Adipocyte (in vitro differentiated cells): ENCODE results near the gene MTRR.

Experiments used
- DNase-seq: peaks from one replicate; pipeline ENCODE4 v3.0.0-alpha.2; 2015; ENCODE audit warnings: low read depth
- H3K27me3 ChIP-seq: replicated peaks from 2 replicates; pipeline ENCODE4 v1.7.0; 2013; ENCODE audit warnings: mild to moderate bottlenecking, low read length, moderate library complexity; ENCODE audit not compliant: control insufficient read depth, insufficient read depth
- H3K36me3 ChIP-seq: 2 replicates; pipeline ENCODE4 v1.7.0; 2013; ENCODE audit warnings: low read length, mild to moderate bottlenecking, moderate library complexity; ENCODE audit not compliant: control insufficient read depth, insufficient read depth, severe bottlenecking
- H3K4me1 ChIP-seq: 2 replicates; pipeline ENCODE4 v1.7.0; 2013; ENCODE audit warnings: mild to moderate bottlenecking, low read length, moderate library complexity; ENCODE audit not compliant: control insufficient read depth, insufficient read depth
- H3K4me3 ChIP-seq: 2 replicates; pipeline ENCODE4 v1.7.0; 2013; ENCODE audit warnings: mild to moderate bottlenecking, low read length, moderate library complexity
- H3K9ac ChIP-seq: 2 replicates; pipeline ENCODE4 v1.7.0; 2013; ENCODE audit warnings: mild to moderate bottlenecking, low read length, moderate library complexity
- H3K9me3 ChIP-seq: 2 replicates; pipeline ENCODE4 v1.7.0; 2013; ENCODE audit warnings: mild to moderate bottlenecking, low read length, moderate library complexity; ENCODE audit not compliant: control insufficient read depth

The MTRR gene

GRCh38 chr5:7926720-7927119, 57.8 kb downstream of the MTRR start:
- H3K4me1 ChIP-seq, result peaks cover 5% of the 10 kb centered on the region
- no peak overlapping the region for H3K4me3 ChIP-seq
- DNase-seq, result no peak
- no peaks in the 10 kb centered on the region for H3K27me3 ChIP-seq
- H3K9me3 ChIP-seq, result no peaks in the 10 kb centered on the region
- no peak overlapping the region for H3K9ac ChIP-seq
- no peaks in the 10 kb centered on the region for H3K36me3 ChIP-seq

DNA sequence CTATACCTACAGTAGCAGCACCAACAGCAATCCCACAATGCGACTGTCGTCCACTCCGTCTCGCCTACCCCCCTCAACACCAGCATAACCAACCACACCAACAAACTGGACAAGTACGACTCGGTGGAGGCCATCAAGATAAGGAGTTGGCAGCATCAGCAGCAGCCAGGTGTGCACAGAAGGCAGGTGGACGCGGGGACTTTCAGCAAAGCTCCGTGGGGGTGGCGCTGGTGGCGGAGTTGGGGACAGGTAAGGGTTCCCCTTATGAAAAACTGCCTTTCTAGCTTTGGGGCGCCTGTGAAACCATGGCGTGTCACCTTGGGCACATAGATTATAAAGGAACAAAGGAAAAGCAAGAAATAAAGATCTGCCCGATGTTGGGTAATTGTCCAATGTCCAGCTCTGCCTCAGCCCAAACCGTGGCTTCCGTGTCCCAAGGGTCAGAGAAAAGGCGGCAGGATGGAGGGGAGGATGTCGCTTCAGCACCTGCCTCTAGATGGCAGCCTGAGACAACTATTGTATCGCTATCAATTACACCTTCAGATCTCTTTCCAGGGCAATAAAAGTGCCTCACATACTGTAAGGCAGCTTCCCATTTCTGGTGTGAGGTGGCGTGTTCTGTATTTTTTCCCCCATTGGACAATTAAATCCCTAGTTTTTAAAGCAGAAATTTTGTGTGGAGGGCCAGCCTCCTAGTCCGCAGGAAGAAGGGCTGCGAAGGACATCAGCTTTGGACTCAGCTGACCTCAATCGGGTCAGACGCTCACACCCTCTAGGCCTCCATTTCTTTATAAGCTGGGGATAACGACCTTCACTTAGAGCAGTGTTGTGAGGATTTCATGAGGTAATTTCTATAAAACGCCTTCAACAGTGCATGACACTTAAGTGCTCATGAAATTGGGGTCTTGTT, 58.8 kb downstream of the MTRR start:
- H3K27me3 ChIP-seq, result no peaks in the 10 kb centered on the region
- H3K9ac ChIP-seq, result no peak overlapping the region
- peaks cover 2% of the 10 kb centered on the region for H3K9me3 ChIP-seq
- DNase-seq, result peak; percentile 77
- H3K4me1 ChIP-seq, result peaks cover 5% of the 10 kb centered on the region
- H3K4me3 ChIP-seq, result no peak overlapping the region
- no peaks in the 10 kb centered on the region for H3K36me3 ChIP-seq

GRCh38 chr5:7930011-7930410, 61.1 kb downstream of the MTRR start:
- H3K36me3 ChIP-seq, result no peaks in the 10 kb centered on the region
- H3K27me3 ChIP-seq, result peaks cover 3% of the 10 kb centered on the region

GRCh38 chr5:7941692-7942091, 72.7 kb downstream of the MTRR start:
- DNase-seq, result no peak
- H3K36me3 ChIP-seq, result no peaks in the 10 kb centered on the region
- H3K27me3 ChIP-seq, result peaks cover 9% of the 10 kb centered on the region
- H3K4me3 ChIP-seq, result no peak overlapping the region
- H3K4me1 ChIP-seq, result no peaks in the 10 kb centered on the region
- no peak overlapping the region for H3K9ac ChIP-seq
- no peaks in the 10 kb centered on the region for H3K9me3 ChIP-seq

More at GRCh38 chr5:7930011-7930410, 61.1 kb downstream of the MTRR start:
- Histone ChIP-seq H3K4me3 (no peak overlapping the region), H3K9ac (no peak overlapping the region), H3K9me3 (peaks cover 2% of the 10 kb centered on the region), H3K4me1 (peaks cover 5% of the 10 kb centered on the region)
- no peak for DNase-seq

DNA sequence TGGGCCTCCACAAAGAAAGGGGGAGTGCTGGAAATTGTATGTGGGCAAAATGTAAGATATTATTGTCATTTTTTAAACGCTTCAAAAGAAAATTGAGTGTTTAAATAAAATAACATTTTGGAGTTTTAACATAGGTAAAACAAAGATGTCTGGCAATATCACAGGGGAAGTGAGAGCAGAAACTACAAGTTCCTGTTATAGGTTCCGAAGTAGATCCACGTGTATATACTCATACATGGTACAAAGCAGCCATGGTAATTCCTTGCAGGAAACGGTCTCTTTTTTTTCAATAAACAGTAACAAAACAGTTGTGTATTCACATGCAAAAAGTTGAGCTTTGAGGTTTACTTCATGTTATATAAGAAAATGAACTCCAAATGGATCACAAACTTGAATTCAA, 78.4 kb downstream of the MTRR start:
- Histone ChIP-seq H3K4me1 (no peaks in the 10 kb centered on the region), H3K27me3 (no peaks in the 10 kb centered on the region), H3K9ac (no peak overlapping the region), H3K36me3 (no peaks in the 10 kb centered on the region), H3K9me3 (peaks cover 5% of the 10 kb centered on the region), H3K4me3 (no peak overlapping the region)
- no peak for DNase-seq
